HepG2 (cell line): Measurements from ENCODE around the gene CCR9. TPM values are rescaled to one million over a fixed set of nuclear protein-coding genes. Genes with fewer than 3 reads are reported as not detected.

Source experiments
- ATAC-seq: fragments of 200-7000 bp; cut with Tn5 transposase; 3 replicates; pipeline ENCODE4 v1.9.1; 2020; ENCODE audit warnings: mild to moderate bottlenecking, moderate library complexity
- BruUV-seq: library from RNA; stranded (reverse); fragments of 400-500 nt; replicated peaks from 2 replicates; lab custom pipeline; 2021; lab: Mats Ljungman, UMichigan
- CTCF ChIA-PET: fragments of 300-600 bp; formaldehyde crosslinking; extraction: SDS; loops from one replicate; lab custom pipeline; 2021; ENCODE audit warnings: low total read pairs, inconsistent platforms, low intra/inter-chr PET ratio; lab: Yijun Ruan, JAX
- POLR2A ChIA-PET: fragments of 350-600 bp; sonication (Branson Sonifier 250); formaldehyde crosslinking; loops from one replicate; lab custom pipeline; 2020; ENCODE audit warnings: antibody characterized with exemption, inconsistent platforms; lab: Yijun Ruan, JAX
- DNase-seq: peaks from one replicate; pipeline ENCODE4 v3.0.0-alpha.2; 2015; ENCODE audit warnings: low spot score
- FAIRE-seq: peaks from 3 replicates; lab custom pipeline; 2011; peaks lifted over from hg19 to GRCh38; lab: Jason Lieb, UNC
- H2AFZ ChIP-seq: one replicate; pipeline ENCODE4 v1.6.1; 2011; ENCODE audit warnings: low read length, inconsistent platforms
- H3K27ac ChIP-seq: fragments of 300-600 bp; 3 replicates; pipeline ENCODE4 v1.8.0; 2011; ENCODE audit warnings: mixed run types, mild to moderate bottlenecking, mixed read lengths, low read length, inconsistent platforms; ENCODE audit not compliant: insufficient read depth; ENCODE audit errors: extremely low read length
- H3K27me3 ChIP-seq, 2 experiments: fragments of 200-600 bp in 1 of 2; 2 replicates in 1 of 2; 3 replicates in 1 of 2; pipeline versions ENCODE4 v1.6.0 to v1.8.0; 2011; ENCODE audit warnings: low read length in 2 of 2, mild to moderate bottlenecking in 2 of 2, moderate library complexity in 2 of 2, inconsistent platforms in 1 of 2; ENCODE audit not compliant: insufficient read depth in 2 of 2, control insufficient read depth in 1 of 2
- H3K36me3 ChIP-seq, 2 experiments: fragments of 200-600 bp in 1 of 2; replicated peaks in 1 of 2; 2 replicates in 1 of 2; 3 replicates in 1 of 2; pipeline versions ENCODE4 v1.5.1 to v1.8.0; 2011; ENCODE audit warnings: low read length in 2 of 2, inconsistent platforms in 1 of 2; ENCODE audit not compliant: insufficient read depth in 2 of 2, control insufficient read depth in 1 of 2
- H3K4me1 ChIP-seq: 2 replicates; pipeline ENCODE4 v1.5.1; 2012; ENCODE audit warnings: low read length, inconsistent platforms; ENCODE audit not compliant: insufficient read depth
- H3K4me2 ChIP-seq: 2 replicates; pipeline ENCODE4 v1.6.0; 2011; ENCODE audit warnings: low read depth, low read length, inconsistent platforms
- H3K4me3 ChIP-seq, 3 experiments: fragments of 200-600 bp in 1 of 3; sonication (generic), shearing (Covaris generic) in 1 of 3; replicated peaks in 1 of 3; 2 replicates each; pipeline ENCODE4 v1.5.1; 2011 to 2016; ENCODE audit warnings: low read length in 3 of 3, inconsistent platforms in 2 of 3, low read depth in 2 of 3, mild to moderate bottlenecking in 2 of 3, control low read depth in 1 of 3, mixed read lengths in 1 of 3; ENCODE audit not compliant: insufficient read depth in 1 of 3
- H3K79me2 ChIP-seq: one replicate; pipeline ENCODE4 v1.6.1; 2011; ENCODE audit warnings: low read length, inconsistent platforms; ENCODE audit not compliant: insufficient read depth
- H3K9ac ChIP-seq: 2 replicates; pipeline ENCODE4 v1.6.0; 2011; ENCODE audit warnings: mild to moderate bottlenecking, low read depth, low read length, inconsistent platforms; ENCODE audit not compliant: insufficient read depth
- H3K9me3 ChIP-seq: 2 replicates; pipeline ENCODE4 v1.5.1; 2012; ENCODE audit warnings: mild to moderate bottlenecking, low read length
- H4K20me1 ChIP-seq: 2 replicates; pipeline ENCODE4 v1.6.0; 2011; ENCODE audit warnings: inconsistent platforms, mild to moderate bottlenecking, low read length, moderate library complexity; ENCODE audit not compliant: insufficient read depth
- ATF6 ChIP-seq: sonication (generic); formaldehyde crosslinking; conservative IDR thresholded peaks from 2 replicates; pipeline ENCODE4 v1.4.0; 2020; ENCODE audit warnings: missing genetic modification reagents
- CTCF ChIP-seq: sonication (generic); formaldehyde crosslinking; IDR thresholded peaks from 2 replicates; pipeline ENCODE4 v1.5.0; 2020; ENCODE audit warnings: mild to moderate bottlenecking, missing genetic modification reagents, moderate library complexity
- NR3C1 ChIP-seq: sonication (generic); formaldehyde crosslinking; IDR thresholded peaks from 2 replicates; pipeline ENCODE4 v1.4.0; 2020; ENCODE audit warnings: missing genetic modification reagents
- PHB2 ChIP-seq: fragments of 450-650 bp; IDR thresholded peaks from 2 replicates; pipeline ENCODE4 v1.6.1; 2018; ENCODE audit not compliant: partially characterized antibody
- REXO4 ChIP-seq: sonication (generic); formaldehyde crosslinking; IDR thresholded peaks from 2 replicates; pipeline ENCODE4 v1.8.0; 2022; ENCODE audit warnings: missing genetic modification reagents, mild to moderate bottlenecking, borderline replicate concordance
- SALL1 ChIP-seq: sonication (generic); formaldehyde crosslinking; IDR thresholded peaks from 2 replicates; pipeline ENCODE4 v1.8.0; 2022; ENCODE audit warnings: mild to moderate bottlenecking, missing genetic modification reagents
- SIN3A ChIP-seq: IDR thresholded peaks from 2 replicates; pipeline ENCODE4 v1.6.1; 2011; ENCODE audit warnings: low read depth, mild to moderate bottlenecking, control low read depth, low read length, borderline replicate concordance
- TFE3 ChIP-seq: IDR thresholded peaks from 2 replicates; pipeline ENCODE4 v1.6.1; 2016
- ZBTB25 ChIP-seq: IDR thresholded peaks from 2 replicates; pipeline ENCODE4 v1.6.1; 2018; ENCODE audit warnings: missing genetic modification reagents
- ZNF282 ChIP-seq: fragments of 450-650 bp; IDR thresholded peaks from 2 replicates; pipeline ENCODE4 v1.6.1; 2018; ENCODE audit not compliant: partially characterized antibody
- ZNF34 ChIP-seq: sonication (generic); formaldehyde crosslinking; IDR thresholded peaks from 2 replicates; pipeline ENCODE4 v1.4.0; 2020; ENCODE audit warnings: mild to moderate bottlenecking, missing genetic modification reagents, borderline replicate concordance
- ZNF362 ChIP-seq: sonication (generic); formaldehyde crosslinking; IDR thresholded peaks from 2 replicates; pipeline ENCODE4 v1.4.0; 2020; ENCODE audit warnings: missing genetic modification reagents, mild to moderate bottlenecking, borderline replicate concordance
- ZNF430 ChIP-seq: sonication (generic); formaldehyde crosslinking; IDR thresholded peaks from 2 replicates; pipeline ENCODE4 v1.9.0; 2021; ENCODE audit warnings: mild to moderate bottlenecking, missing genetic modification reagents
- WGBS: methylation state at CpG from one replicate; pipeline ENCODE4 v1.1.6; 2017; ENCODE audit warnings: low lambda C conversion rate; 5-methylcytosine and 5-hydroxymethylcytosine counted together
- in situ Hi-C: cut with HindIII; loops from 2 replicates; pipeline ENCODE4 v1.10.0; 2017; ENCODE audit warnings: low pct_unique_long_range_greater_than_20kb; ENCODE audit not compliant: extremely low pct_ligation_motif_present
- intact Hi-C: fragments of 100-400 bp; cut with micrococcal nuclease; formaldehyde crosslinking; loops from one replicate; pipeline ENCODE4 v1.10.0; 2022; ENCODE audit not compliant: unreplicated experiment
- polyA plus RNA-seq, 8 experiments: library from polyadenylated mRNA; depleted of rRNA in 3 of 8; stranded (reverse) in 7 of 8; unstranded in 1 of 8; fragments of >200 nt; fragmentation: Illumina TruSeq in 4 of 8; extraction: Trizol in 4 of 8; gene quantifications; 2 replicates each; pipeline versions ENCODE4 v1.2.1 to v1.2.3, GENCODE V29; 2011 to 2016; ENCODE audit warnings: low read depth in 4 of 8, missing spikeins in 1 of 8, mixed read lengths in 1 of 8; ENCODE audit not compliant: insufficient read depth in 1 of 8
- total RNA-seq, 5 experiments: library from RNA; depleted of rRNA; stranded (reverse); fragments of >200 nt; fragmentation: Illumina TruSeq; extraction: Trizol; gene quantifications; 2 replicates each; pipeline ENCODE4 v1.2.3, GENCODE V29; 2016; ENCODE audit warnings: low read depth in 1 of 5

Gene CCR9
- total and polyA plus RNA-seq, 2 of the 13 experiments (the other 11 are each of a cell fraction or from before 2014, with no cell fraction given) = not detected

- FAIRE-seq = no peak
- H3K4me1 ChIP-seq = no peaks in the 10 kb centered on the region
- ATAC-seq = no peak
- H3K9ac ChIP-seq = no peak overlapping the region
- no peak for DNase-seq
- no peak for TF ChIP-seq ATF6 (CRISPR knock-in tag)
- TF ChIP-seq SIN3A = no peak
- TF ChIP-seq ZNF362 (CRISPR knock-in tag) = no peak
- TF ChIP-seq ZNF282 = no peak
- TF ChIP-seq ZNF34 (CRISPR knock-in tag) = no peak
- TF ChIP-seq ZBTB25 (CRISPR knock-in tag) = no peak
- TF ChIP-seq CTCF (CRISPR knock-in tag) = no peak
- no peak for TF ChIP-seq PHB2
- no peak for TF ChIP-seq REXO4 (CRISPR knock-in tag)
- TF ChIP-seq TFE3 (CRISPR knock-in tag) = no peak
- no peak for TF ChIP-seq ZNF430 (CRISPR knock-in tag)
- TF ChIP-seq SALL1 (CRISPR knock-in tag) = no peak
- no peak for TF ChIP-seq NR3C1 (CRISPR knock-in tag)
- in situ Hi-C loops (loop anchor here (25.0 kb wide), 1 partner anchor 680 kb away; the partner anchor contains the start of gene TMEM158), intact Hi-C loops (no loop called here)
- no peaks in the 10 kb centered on the region for H3K79me2 ChIP-seq
- POLR2A ChIA-PET = no interaction called here
- H3K36me3 ChIP-seq = peaks cover 10 to 16% of the 10 kb centered on the region in 2 experiments; a peak in 2 of 5 replicates
- no peak overlapping the region for H3K27ac ChIP-seq
- no TSS peak for BruUV-seq
- 86% methylated on average over 5 of the region's 6 CpGs for WGBS
- CTCF ChIA-PET = no interaction called here
- H2AFZ ChIP-seq = no peak overlapping the region
- no peaks in the 10 kb centered on the region for H3K27me3 ChIP-seq
- H3K4me3 ChIP-seq = no peak overlapping the region
- no peaks in the 10 kb centered on the region for H3K9me3 ChIP-seq
- H3K4me2 ChIP-seq = no peak overlapping the region
- H4K20me1 ChIP-seq = no peaks in the 10 kb centered on the region
Observed at GRCh38 chr3:45917146-45917898, 31.0 kb downstream of the CCR9 start.
